Putamen (tissue), 1 donor: ENCODE results near the gene OR51D1.

Source experiments
- DNase-seq: peaks from one replicate; pipeline ENCODE4 v3.0.0-alpha.2; 2016; ENCODE audit warnings: low spot score

OR51D1 gene

DNA sequence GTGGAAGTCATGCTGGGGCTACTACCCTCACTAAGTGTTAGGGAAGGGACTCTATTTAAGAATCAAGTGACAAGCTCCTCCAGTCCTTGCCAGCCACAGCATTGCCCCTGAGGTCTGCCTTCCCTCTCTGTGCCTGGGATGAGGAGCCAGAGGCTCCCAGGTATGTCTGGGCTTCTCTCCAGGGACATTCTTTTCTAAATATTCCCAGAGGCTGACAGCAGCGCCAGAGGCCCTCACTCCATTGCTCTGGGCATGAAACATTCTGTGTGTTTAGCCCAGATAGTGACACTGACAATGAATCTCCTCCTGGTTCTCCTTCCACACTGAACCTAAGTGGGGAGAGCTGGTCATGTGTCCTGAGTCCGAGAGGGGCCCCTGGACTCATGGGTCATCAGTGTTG is 8.7 kb downstream of the OR51D1 start:
- no peak for DNase-seq

DNA sequence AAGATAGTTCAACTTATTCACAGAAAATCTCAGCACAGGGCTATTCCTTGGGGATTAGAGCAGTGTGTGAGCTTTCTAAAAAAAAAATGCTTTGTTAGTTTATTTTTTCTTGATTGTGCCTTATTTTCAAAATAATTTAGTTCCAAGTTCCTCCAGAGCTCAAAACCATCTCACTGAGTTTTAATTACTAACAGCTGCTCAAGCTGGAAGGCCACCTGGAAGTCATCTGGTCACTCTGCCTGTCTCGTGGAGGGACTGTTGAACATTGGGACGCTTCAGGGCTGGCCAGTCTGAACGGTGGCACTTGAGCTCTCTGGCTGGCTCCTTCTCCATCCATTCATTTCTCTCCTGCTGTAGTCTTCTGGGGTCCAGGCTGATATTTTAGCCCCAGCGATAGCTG is 10.5 kb downstream of the OR51D1 start:
- DNase-seq: no peak

DNA sequence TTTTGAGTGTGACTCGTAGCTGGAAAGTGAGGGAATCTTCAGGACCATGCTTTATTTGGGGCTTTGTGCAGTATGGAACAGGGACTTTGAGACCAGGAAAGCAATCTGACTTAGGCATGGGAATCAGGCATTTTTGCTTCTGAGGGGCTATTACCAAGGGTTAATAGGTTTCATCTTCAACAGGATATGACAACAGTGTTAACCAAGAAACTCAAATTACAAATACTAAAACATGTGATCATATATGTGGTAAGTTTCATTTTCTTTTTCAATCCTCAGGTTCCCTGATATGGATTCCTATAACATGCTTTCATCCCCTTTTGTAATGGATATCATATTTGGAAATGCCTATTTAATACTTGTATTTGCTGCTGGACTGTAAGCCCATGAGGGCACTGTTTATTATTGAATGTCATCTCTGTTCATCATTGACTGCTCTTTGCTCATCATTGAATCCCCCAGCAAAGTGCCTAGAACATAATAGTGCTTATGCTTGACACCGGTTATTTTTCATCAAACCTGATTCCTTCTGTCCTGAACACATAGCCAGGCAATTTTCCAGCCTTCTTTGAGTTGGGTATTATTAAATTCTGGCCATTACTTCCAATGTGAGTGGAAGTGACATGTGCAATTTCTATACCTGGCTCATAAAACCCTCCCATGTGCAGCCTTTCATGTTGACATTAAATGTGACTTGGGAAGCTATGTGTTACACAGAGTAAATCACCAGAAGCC is 17.5 kb downstream of the OR51D1 start:
- no peak for DNase-seq

DNA sequence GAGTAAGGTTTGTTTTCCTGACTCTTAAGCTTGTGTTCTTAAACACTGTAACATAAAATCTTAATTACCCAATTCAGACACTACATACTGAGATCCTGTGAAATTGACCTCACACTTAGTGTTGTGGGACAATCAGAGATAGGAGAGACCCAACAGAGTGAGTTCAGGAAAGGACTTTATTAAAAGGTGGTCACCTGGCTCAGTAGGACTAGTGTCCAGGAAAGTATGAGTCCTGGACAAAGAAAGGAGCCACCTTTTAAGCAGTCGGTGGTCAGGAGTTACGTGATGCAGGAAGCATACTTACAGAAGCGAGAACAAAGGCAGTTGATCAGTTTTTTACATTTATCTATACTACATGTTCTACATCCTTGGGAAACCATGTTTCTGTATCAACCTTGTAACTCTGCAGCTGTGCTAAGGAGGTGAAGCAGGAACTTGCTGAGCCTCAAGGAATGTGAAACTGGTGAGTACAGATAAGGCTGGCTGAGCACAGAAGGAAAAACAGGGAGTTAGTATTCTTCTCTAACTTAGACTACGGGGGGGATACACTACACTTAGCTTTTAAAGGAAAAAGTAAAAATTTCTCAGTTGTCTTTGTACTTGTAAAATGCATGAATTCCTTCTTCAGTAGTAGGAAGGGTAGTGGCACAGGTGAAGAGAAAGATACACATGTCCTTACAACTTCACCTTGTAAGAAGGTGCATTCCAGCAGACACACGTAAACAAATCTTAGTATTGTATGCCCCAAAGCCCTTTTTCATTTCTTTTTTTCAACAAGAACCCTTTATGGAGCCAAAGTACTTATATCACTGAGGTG is 21.6 kb downstream of the OR51D1 start:
- DNase-seq: no peak

DNA sequence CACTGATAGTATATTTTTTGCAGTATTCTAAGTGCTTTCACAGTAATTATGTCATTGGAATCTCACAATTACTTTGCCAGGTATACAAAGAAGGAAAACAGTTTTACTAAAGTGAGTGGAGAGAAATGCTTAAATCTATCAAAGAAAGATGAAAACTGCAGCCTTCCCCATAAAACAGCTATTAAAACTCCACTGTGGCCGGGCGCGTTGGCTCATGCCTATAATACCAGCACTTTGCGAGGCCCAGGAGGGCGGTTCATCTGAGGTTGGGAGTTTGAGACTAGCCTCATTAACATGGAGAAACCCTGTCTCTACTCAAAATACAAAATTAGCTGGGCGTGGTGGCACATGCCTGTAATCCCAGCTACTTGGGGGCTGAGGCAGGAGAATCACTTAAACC is 25.6 kb downstream of the OR51D1 start:
- DNase-seq: no peak

DNA sequence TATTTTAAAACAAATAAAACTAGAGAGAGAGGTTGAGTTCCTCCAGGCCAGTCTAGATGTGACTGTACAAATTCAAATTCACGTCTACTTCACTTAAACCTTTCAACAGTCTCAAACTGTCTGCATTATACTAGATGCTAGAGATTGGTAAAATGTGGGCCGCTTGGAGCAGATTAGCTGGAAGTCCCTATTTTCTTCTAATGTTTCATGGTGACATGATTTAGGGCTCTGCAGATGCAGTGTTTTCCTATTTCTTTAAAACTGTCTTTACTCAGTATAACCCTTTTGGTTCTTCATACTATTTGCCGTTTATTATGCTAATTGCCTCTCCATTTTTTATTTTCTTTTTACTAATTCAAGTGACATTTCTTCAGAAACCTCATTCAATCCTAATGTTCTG is 26.9 kb downstream of the OR51D1 start:
- no peak for DNase-seq

DNA sequence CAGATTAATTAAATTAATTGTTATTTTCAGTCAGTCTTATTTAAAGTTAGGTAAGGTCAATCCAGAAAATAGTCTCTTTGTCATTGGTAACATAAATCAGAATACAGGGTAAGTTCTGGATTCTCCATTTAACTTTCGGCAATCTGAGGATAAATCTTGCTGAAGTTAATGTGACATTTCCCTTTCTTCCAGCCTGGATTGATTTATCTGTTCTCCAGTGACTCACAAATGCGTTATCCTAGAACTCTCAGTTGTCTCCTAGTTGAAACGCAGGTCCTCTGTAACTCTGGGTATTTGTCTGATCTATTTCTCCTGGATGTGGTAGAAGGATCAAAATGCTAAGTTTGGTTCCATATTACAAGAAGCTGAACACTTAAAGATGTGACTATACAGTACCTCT is 27.5 kb downstream of the OR51D1 start:
- no peak for DNase-seq

DNA sequence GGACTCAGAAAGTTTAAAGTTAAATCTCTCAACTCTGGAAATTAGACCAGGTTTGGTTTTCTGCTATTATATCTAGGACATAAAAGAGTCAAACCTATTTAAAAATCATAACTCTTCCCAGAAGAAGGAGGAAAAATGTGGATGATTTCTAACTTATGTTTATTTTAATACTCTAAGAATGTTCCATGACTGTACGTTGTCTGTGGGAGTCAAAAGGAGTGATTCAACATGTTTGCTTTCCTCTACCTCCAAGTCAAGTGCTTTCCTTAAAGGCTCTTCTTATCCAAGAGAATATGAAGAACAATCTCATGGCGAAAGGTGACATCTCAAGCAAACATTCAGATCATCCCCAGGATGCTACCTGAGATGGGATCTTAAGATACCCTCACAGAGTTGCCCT is 28.1 kb downstream of the OR51D1 start:
- DNase-seq: no peak

DNA sequence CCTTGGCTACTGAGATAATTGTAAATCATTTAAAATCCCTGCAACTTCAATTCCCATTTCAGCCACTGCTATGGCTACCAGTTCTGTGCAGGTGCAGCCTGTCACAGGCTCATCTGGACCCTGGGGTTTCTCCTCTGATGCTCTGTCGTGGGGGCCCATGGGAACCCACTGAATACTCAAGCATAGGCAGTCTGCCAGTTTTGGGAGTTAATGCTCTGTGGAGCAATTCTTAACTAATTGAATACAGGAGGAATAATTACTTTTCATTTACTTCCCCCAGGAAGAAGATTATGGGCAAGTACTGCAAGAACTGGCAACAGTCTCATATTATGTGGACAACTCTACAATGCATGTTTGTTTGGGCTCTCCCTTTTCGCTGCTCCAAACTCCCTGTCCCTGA is 34.5 kb downstream of the OR51D1 start:
- DNase-seq: no peak

DNA sequence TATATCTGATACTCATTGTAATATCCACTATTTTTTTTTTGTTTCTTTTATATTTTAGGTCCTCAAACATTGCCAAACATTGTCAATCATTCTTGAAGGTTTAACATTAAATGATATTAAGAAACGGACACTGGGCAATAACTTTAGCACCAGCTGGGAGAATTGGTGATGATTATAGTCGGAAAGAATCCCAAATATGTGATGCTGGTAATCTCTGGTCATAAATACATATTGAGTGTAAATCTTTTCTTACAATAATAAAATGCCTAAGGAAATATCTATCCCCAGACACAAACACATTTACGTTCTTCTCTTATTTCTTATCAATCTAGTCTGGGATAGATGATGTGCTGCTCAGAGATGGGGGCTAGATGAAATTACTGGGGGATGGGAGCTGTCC is 35.2 kb downstream of the OR51D1 start:
- no peak for DNase-seq

DNA sequence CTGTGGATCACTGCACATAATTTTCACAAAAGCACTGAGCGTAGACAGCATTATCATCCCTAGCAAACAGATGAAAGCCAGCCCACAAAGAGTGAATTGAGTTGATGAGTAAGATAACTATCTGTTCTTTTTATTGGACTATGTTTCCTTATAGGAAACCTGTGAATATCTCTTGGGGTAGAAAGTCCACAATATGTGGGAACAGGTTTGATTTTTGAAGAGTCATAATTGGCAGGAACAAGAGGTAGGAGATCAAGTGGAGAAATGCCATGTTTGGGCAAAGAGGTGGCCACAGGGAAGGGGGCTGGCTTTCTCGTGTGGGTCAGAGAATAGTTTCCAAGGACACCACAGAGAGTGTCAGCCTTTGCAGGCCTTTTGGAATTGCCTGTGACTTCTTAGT is 36.5 kb downstream of the OR51D1 start:
- DNase-seq: no peak

DNA sequence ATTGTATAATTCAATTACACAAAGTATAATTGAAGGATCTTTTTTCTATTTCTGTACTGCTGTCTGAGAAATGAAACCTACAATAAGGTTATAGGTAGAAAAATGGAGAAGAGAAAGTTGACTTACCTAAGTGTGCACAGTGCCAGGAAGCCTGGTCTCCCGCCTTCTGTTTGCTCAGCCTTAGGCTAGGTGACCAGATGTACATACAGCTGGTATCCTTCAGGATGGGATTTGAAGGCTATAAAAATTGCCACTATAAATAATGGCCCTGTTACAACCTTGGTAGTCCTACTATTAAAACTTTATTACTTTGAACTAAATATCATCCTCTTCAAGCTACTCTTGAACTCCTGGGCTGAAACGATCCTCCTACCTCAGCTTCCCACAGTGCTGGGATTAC is 40.7 kb downstream of the OR51D1 start:
- DNase-seq: no peak

DNA sequence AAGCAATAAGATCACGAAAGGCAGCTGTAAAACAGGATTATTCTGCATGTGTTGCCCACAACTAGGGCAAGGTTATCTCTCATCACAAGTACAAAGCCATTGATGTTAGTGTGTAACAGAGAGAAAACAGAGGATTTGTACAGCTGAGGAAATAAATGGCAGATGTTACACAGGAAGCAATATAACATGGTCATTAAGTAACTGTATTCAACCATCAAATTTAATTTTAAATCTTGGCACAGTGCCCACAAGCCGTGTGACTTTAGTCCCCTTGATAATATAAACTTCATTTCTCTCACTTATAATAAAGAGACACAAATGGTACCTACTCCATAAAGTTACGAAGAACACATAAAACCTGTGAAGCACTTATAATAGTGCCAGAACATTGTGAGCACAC is 43.1 kb downstream of the OR51D1 start:
- DNase-seq: no peak

DNA sequence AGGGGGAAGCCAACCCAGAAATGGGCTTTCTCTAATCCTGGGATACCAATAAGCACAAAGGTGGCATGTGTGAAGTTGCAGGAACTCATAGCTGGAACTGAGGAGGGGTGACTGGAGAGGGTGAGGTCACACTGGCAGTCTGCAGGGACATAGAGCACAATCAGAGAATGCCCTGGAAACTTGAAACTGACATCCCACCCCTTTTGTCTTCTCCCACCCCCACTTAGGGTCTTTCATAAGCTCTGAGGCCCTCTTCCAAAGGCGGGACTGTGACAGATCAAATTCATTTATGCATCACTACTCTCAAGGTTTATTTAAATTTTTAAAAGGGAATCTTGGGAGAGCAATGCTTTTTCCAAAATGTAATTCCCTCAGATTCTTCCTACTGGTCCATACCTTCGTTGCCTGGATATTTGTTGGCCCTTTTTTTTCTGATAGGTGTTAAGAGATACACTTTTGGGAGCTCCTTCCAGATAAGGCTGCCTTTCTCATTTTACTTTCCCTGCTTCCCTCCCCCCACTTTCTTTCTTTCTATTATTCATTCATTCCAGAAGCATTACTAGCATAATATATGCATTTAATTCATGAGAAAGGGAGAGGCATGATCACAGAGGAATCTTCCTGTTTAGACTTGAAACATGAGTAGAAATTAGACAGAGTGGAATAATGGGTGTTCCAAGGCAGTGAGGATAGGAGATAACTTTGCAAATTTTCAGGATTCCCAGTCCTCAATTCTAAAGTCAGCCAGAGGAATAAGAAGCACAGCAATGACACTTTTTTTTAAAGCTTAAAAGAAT is 45.5 kb downstream of the OR51D1 start:
- DNase-seq: no peak

DNA sequence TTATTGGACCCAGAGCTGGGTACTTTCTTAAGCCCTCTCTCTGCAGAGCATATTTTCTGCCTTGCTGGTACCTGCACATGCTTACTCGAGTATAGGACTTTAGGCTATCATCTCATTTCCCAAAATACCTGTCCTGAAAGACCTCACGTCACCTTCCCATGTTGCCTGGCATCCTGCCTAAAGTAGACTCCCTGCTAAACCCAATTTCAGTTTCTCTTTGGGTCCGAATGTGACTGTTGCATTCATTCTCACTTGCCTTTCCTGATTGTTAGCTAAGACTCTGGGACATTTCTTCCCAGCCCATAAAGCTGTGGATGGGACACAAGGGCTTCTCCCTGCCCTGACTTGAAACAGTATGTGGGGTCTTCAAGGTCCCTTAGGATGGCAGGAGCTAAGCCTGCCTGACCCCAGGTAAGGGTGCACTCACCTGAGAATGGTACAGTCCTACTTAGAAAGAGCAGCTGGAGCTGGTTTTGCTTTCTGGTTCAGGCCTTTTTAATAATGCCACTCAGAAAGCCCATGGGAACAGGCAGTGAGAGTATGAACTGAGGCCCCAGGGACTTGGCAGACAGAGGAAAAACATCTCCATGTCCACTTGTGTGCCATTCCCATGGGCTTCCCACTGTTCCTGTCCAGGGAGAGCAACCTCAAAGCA is 47.5 kb downstream of the OR51D1 start:
- DNase-seq: no peak
